HG03521 (cell line): ENCODE results near the gene ATP9A.

Experiments
- ATAC-seq: cut with Tn5 transposase; IDR thresholded peaks from one replicate; pipeline ENCODE4 v1.9.1; 2021; ENCODE audit warnings: mild to moderate bottlenecking, moderate library complexity; ENCODE audit not compliant: unreplicated experiment

The ATP9A gene

DNA sequence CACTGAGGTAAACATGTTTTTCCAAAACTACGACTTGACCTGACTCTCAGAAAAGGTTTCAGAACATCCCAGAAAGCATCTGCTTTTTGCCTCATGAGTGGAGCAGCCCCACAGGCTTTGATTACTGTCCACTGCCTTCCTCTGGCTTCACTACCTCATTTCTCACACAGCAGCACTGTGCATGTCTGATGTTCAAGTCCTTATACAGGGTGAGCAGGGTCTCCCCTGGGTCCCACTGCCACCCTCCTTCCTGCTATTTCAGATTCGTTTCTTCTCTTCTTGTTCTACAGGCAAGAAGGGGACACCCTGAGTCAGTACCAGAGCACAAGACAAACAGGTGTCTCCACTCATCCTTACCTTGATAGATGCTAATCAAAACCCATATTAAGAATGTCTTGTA, 161.0 kb downstream of the ATP9A start:
- no peak for ATAC-seq

DNA sequence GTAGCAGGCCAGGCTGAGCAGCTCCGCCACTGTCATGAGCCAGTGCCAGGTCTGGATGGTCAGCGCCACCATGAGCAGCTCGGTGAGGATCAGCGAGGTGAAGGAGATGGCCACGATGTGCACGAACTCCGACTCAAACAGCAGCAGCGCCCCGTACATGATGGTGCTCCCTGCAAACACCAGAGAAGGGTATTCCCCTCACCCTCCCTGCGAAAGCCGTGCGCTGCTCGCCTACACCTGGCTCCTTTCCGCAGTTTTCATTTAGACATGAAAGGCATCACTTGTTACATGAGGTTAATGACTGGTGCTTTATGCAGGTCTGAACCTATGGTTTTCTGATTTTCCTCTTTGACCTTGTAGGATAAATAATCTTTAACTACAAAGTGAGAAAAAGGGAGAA, 163.3 kb downstream of the ATP9A start:
- no peak for ATAC-seq

DNA sequence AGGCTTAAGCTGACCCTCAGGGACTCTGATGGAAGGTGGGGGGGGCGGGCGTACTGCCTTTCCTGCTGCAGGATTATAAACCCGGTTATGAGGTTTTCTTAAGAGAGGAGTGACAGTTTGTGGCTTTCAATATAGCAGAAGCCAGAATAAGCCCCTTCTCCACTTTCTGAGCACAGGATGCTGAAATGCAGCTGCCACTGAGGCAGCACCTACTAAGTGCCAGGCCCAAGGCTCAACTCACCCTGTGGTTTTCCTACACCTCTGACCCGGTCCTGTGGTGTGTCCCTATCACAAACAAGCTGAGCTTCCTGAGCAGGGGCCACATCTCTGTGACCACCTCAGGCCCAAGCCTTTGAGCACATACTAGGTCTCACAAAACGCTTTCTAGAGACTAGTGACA, 166.1 kb downstream of the ATP9A start:
- ATAC-seq: no peak

DNA sequence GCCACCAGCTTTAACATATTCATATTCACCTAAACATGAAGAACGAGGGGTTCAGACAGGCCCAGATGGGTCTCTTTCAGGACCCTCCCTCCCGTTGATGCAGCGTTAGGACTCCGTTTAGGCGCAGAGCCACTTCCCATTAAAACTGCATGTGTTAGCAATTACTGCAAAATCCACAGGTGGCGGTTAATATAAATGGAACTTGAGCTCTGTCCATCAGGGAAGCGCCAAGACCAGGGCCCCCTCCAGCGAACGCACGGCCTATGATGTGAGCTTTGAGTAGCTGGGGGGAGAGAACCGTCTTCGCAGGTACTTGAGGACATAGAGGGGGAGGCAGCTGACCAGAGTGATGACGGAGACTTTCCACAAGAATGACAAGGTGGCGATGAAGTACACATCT, 167.2 kb downstream of the ATP9A start:
- ATAC-seq: no peak

DNA sequence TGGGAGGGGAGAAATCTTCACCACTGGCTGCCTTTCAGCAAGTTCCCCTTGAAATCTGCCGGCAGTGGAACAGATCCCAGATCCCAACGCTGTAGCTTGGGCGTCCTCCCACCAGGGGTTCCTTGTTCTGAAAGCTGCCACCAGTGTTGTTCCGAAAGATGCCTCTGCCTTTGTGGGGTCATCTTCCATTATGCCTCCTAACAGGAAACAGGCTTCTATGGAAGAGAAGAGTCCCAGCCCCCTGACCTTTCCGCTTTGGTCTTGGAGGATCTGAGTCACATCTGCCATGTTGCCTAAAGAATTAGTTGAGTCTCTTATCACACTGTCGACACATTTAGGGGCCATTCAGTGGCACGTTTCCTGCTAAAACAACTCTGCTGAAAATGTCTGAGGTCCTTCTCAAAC, 168.2 kb downstream of the ATP9A start:
- ATAC-seq: no peak

DNA sequence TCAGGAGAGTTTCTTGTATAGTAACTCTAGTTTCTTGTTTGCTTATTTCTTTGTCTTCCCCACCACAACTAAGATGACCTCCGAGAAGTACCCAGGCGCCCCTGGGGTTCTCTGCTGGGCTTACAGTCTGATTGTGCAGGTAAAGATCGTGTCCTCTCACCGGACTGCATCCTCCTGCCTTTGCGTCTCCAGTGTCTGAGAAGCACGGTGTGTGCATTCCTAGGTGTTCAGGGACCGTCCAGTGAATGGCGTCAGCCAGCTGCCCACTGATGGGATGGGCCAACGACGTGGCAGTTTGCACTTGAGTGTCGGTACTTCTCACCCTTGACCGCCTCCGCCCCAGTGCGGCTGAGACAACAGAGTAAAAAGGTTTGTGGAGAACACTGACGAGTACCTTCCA, 169.6 kb downstream of the ATP9A start:
- ATAC-seq: no peak

DNA sequence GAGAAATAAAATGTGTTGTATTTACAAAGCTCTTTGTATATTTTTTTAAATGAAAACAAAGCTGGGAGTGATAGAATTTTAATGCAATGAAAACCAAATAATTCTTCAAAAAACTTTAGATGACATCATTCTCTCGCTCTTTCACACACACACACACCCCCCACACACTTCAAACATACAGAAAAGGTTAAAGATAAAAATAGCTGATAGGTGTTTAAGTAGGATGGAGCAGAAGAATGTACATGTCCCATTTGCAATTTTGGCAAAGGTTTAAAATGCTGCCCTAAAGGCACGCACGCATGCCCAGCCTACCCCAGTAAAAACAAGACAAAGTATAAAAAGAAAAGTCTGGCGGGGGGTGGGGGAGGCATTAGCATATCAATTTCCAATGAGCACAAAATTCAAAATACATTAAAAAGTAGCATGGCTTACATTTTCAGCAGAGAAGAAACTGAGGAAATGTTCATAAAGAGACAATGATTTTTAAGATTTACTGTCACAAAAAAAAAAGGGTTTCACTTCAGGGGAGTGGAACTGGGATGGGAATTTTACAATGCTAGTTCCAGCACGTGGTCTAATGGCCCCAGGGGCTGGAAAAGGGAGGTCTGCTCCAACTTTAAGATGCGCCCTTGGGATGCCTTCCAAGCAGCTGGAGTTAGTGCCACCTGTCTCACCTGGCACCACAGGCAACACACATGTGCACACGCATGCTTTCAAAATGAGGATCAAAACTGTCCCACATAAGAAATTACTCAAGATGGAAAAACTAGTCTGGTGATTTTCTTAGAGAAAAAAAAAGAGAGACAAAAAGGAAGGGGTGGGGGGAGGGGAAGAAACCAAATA, 170.6 kb downstream of the ATP9A start:
- no peak for ATAC-seq

DNA sequence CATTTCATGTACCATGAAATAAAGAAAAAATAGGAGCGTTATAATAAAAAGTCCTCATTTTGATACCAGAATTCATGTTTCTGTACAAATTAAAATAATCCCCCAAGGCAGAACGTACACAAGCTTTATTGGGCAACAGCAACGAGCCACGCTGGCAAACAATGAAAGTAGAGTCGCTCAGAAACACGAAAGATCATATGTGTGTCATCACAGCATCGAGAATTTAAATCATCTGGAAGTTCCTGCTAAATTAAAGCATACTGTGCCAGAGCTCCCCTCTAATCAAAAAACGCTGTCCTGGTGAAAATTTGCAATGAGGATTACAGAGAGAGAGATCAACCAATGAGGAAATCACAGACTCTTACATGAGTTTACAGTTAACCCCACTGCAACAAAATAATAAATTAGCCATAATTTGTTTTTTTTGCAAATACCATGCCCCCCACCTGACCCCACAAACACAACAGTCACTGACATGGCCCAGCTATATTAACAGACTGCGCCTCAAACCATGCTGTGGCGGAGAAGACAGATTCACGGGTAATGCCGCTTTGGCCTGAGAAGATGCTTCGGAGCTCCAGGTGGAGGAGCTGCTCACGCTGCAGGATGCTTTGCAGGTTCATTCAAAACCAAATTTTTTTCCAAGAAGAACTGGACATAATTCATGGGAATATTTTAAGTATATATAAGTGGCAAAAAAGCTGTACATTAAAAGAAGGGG, 171.4 kb downstream of the ATP9A start:
- no peak for ATAC-seq

DNA sequence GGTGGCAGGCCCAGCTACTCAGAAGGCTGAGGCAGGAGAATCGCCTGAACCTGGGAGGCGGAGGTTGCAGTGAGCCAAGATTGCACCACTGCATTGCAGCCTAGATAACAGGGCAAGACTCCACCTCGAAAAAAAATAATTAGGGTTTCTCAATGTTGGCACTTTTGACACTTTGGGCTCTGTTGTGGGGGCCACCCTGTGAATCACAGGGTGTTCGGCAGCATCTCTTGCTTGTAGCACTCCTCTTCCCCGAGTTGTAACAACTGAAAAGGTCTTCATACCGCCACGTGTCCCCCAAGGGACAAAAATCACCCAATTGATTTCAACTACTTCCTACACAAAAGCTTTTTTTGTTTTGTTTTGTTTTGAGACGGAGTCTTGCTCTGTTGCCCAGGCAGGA, 172.4 kb downstream of the ATP9A start:
- no peak for ATAC-seq

DNA sequence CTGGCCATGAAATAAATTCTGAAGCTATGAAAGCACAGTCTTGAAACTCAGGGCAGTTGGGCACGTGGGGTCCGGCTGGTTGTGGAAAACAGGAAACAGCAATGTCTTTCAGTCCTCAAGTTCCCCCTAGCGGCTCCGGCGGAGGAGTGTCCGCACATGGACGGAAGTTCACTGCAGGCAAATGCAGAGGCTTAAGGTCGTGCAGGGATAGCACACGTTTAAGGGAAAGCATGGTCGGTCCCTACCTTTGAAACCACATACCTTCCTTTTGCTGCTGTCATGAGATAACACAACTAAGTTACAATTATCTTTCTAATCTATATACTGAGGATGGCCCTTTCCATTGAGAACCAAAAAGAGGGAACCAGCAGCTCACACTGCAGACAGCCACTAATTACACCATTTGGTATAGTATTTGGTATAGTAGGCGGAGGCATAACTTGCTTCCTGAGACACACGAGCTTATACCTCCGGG, 173.1 kb downstream of the ATP9A start:
- ATAC-seq: peak; percentile 83

DNA sequence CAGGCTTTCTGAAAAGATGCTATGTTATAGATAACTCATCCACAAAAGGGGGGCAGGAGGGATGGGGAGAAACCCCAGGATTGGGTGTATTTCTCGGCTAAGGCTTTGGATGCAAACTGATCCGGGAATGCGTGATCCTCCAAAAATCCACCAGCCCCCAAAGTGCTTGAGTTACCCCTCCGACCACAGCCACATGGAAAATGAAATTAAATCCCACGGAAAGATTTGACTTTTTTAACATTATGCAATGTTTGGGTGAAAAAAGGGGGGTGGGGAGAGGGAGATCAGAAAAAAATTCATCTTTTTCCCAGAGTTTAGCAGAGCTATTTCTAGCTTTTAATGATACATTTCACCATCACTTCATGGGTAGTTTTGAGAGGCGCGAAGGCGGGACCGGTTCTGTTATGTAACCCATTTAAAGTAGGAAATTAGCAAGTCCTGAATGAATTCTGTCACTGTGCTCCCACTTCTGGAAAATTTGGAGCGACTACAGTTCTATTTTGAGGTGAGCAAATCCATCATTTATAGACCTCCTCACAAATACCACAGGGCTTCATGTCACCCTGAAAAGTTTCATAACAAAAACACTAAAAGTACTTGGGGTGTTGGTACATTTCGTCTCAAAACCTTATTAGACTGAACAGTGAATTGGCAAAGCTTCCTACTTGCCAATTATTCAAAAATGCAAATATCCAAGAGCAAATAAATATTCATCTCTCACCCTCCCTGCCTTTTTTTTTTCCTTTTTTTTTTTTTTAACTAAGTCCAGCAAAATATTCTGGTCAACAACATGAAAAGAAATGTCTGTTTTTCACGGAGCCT, 173.7 kb downstream of the ATP9A start:
- no peak for ATAC-seq

DNA sequence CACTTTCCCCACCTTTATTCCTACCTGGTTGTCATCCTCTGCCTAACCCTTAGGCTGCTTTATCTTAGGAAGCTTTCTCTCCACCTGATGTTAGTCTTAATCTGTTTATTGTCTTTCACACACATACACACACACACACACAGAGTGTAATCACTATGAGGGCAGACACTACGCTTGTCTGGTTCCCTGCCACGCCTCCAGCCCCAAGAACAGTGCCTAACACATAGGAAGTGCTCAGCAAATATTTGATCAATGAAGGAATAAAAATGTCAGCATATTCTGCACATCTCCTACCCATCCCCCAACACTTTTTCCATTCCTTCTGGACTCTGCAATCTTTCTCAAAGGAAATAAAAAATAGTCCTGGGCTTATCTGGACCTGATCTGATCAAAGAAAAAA, 174.6 kb downstream of the ATP9A start:
- ATAC-seq: no peak

DNA sequence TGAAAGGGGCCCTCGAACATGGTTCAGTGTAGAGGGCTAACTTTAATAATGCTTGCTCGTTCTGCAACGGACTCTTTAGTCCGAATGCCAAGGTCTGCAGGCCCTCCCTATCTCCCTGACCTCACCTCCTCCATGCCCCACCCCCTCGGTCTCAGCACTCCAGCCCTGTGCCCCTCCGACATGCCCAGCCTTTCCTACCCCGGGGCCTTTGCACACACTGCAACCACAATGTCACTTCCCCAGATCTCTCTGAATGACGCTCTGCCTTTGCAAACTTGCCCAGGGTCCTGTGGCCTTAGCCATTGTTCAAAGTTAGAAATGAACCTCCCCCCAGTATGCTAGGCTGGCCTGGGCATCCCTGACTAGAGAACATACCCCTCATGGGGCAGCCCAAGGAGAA, 175.6 kb downstream of the ATP9A start:
- ATAC-seq: no peak

DNA sequence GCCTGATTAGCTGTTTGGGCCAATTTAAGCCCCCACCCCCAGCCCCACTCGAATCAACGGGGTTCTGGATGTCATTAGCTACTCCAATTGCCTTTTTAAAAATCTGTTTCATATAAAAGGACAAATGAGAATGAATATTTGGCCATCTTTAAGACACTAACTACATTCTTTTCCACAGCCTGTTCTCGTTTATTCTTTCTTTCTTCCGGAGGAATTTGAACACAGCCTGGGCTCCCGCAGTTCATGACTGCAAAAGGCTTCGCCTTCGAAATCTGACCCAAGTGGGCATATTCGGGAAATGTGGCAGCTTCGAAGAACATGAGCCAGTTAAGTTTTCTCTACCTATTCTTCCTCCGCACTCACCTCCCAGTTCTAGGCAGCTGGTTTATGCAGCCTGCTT, 176.3 kb downstream of the ATP9A start:
- no peak for ATAC-seq

DNA sequence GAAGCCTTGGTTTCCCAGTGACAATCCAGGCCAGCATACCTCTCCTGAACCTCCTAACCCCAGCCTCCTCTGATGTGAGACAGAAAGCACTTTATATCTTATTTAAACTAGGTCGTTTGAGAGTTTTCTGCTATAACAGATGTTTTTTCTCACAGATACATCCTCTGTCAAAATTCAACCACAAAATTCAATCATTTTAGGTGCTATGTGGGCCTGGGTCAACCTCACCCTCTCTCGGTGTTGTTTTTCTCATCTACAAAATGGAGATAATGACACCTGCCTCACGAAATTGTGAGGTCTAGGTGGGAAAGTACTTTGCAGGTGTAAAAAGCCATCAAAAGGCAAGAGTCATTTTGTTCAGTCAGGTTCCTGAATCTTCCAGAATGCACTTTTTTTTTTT, 179.4 kb downstream of the ATP9A start:
- ATAC-seq: no peak

DNA sequence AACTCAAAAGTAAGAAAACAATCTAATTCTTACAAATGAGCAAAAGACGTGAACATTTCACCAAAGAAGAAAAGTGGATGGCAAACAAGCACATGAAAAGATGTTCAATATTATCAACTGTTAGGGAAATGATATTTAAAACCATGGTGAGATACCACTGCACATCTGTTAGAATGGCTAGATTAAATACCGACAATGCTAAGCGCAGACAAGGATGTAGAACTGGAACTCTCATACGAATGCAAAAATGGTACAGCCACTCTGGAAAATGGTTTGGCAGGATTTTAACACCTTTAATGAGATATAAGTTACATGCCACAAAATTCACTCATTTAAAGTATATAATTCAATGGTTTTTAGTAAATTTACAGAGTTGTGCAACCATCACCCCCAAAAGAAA, 181.0 kb downstream of the ATP9A start:
- ATAC-seq: no peak

DNA sequence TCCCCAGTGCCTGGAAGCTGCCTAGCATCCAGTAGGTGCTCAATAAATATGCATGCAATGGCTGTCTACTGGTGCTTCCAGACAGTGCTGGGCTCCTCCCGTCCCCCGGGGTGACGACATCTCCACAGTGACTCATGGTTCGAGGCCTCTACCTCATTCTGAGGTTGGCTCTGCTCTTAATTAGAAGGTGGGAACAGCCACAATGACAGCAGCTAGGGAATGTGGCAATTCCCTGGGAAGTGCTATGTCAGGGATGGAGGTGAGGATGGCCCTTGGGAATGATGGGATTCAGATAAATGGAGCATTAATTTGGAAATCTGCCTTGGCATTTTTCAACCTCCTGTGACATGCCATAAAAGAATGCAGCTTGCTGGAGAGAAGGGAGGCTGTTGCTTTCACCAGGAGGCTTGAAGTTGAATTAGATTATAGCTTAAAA, 182.2 kb downstream of the ATP9A start:
- no peak for ATAC-seq

DNA sequence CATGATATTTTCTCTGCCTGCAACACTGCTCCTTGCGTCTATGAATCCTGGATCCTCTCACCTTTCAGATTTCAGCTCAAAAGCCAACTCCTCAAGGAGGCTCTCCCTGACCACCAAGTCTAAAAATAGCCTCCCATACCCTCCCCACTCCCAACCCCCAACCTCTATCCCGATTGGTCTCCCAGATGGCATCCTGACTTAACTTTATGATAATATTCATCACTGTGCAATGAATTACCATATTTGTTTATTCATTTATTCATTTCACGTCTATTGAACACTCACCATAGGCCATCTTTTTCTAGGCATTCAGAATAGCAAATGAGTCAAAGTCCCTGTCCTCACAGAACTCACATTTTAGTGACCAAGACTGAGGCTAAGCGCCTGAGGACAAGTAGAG, 183.0 kb downstream of the ATP9A start:
- no peak for ATAC-seq

DNA sequence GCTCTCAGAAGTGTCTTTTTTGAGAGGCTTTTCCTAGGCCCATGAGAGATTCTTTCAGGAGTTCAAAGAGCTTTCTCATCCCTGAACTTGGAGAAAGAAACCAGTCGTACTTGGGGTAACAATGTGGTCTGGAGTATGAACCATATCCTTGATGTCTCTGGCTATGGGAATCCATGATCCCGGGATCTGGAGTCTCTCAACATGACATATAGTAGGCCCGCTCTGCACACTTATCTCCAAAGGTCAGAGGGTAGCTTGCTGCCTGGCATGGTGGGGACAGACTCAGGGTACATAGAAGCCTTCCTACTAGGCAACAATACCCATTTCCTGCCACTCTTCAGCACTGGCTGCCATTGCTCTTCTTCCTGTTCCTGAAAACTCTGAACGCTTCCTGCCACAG, 183.5 kb downstream of the ATP9A start:
- no peak for ATAC-seq

DNA sequence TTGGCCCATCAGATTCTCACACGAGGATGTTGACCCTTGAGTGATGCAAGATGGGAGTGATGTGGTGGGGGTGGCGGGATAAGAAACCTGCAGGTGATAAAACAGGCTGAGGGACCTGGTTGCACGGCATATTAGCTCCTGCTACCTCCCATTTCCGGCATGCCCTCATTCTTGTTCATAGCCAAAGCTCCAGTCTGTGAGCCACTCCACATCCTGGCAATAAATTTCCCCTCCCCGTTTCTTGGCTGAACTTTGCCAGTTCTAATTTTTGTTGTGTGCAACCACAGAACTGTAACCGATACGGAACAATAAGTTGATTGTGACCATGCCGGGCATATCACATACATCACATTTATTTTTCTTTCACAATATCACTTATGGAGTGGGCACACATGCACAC, 184.1 kb downstream of the ATP9A start:
- no peak for ATAC-seq

DNA sequence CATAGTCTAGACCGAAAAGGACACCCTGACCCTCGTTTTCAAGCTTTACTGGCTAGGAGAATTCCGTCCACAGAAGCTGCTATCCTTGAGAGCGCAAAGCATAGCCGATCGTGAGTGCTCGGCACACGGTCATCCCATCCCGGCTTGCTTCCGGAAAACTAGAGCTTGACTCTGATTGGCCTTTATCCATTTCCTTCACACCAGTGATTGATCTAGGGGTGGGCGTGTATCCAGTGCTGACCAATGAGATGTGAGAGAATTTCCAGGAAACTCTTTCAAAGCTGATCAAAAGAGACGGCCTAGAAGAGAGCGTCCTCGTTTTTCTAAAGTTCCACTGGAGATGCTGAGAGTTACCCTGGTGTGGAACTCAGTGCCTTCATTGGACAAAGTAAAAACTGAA, 184.7 kb downstream of the ATP9A start:
- no peak for ATAC-seq
